ENCODE measurements around the gene DCK. TPM values are rescaled to one million over a fixed set of nuclear protein-coding genes. Genes with fewer than 3 reads are reported as not detected.

The DCK gene
- total RNA-seq, 1 donor from 2014 or later = 15.8 TPM

DNA sequence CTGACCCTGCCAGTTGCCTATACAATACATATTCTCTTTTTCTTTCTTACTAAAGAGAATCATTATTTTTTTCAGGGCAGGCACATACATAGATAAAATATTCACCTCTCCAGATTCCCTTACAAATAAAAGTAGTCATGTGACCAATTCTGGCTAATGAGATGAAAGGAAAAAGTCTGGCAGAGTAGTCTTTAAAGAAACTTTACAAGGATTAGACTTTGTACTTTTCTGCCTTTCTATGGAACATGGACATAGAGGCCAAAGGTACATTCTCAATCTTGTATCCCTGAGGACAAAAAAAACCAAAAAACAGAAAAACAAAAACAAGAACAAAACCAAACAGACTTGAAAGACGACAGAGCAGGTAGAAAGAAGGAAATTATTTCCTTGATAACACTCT, 75.6 kb downstream of the DCK start:
- H3K4me1 Mint-ChIP-seq (ENCODE audit: unreplicated experiment) = peaks cover 2% of the 10 kb centered on the region

DNA sequence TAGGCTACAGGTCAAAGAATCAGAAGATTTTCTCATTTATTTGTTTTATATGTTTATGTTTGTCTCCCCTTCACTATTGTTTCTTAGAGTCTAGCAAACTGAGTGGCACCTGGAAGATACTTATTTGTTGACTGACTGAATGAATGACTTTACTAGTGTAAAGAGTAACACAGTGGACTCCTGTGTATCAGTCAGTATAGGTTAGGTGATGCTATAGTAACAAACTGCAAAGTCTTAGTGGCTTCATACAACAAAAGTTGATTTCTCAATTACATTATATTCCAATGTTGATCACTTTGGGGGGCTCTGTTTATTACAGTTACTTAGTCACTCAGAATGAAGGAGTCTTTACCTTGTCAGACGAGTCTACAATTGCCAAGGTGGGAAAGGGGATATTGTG, 76.6 kb downstream of the DCK start:
- H3K27me3 Mint-ChIP-seq (ENCODE audit: unreplicated experiment) = peaks cover 39% of the 10 kb centered on the region
- TF ChIP-seq, protein P1, sequence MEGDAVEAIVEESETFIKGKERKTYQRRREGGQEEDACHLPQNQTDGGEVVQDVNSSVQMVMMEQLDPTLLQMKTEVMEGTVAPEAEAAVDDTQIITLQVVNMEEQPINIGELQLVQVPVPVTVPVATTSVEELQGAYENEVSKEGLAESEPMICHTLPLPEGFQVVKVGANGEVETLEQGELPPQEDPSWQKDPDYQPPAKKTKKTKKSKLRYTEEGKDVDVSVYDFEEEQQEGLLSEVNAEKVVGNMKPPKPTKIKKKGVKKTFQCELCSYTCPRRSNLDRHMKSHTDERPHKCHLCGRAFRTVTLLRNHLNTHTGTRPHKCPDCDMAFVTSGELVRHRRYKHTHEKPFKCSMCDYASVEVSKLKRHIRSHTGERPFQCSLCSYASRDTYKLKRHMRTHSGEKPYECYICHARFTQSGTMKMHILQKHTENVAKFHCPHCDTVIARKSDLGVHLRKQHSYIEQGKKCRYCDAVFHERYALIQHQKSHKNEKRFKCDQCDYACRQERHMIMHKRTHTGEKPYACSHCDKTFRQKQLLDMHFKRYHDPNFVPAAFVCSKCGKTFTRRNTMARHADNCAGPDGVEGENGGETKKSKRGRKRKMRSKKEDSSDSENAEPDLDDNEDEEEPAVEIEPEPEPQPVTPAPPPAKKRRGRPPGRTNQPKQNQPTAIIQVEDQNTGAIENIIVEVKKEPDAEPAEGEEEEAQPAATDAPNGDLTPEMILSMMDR (IDR thresholded peaks at IDR 0.05) = no peak
- H3K27ac Mint-ChIP-seq (ENCODE audit: unreplicated experiment) = no peak overlapping the region
- DNase-seq (ENCODE audit: extremely low spot score, unreplicated experiment) = no peak
- H3K4me1 Mint-ChIP-seq (ENCODE audit: unreplicated experiment) = peaks cover 12% of the 10 kb centered on the region
- no peaks in the 10 kb centered on the region for H3K36me3 Mint-ChIP-seq (ENCODE audit: unreplicated experiment)
- H3K9me3 Mint-ChIP-seq (ENCODE audit: unreplicated experiment) = no peaks in the 10 kb centered on the region
- H3K4me3 Mint-ChIP-seq (ENCODE audit: unreplicated experiment) = no peak overlapping the region

More for the DNA sequence above, 75.6 kb downstream of the DCK start:
- Mint-ChIP-seq H3K27ac (ENCODE audit: unreplicated experiment) (no peak overlapping the region), H3K36me3 (ENCODE audit: unreplicated experiment) (no peaks in the 10 kb centered on the region), H3K4me3 (ENCODE audit: unreplicated experiment) (no peak overlapping the region), H3K9me3 (ENCODE audit: unreplicated experiment) (no peaks in the 10 kb centered on the region), H3K27me3 (ENCODE audit: unreplicated experiment) (peaks cover 37% of the 10 kb centered on the region)
- no peak for DNase-seq (ENCODE audit: extremely low spot score, unreplicated experiment)
- TF ChIP-seq, protein P1 (IDR thresholded peaks at IDR 0.05) = no peak

DNA sequence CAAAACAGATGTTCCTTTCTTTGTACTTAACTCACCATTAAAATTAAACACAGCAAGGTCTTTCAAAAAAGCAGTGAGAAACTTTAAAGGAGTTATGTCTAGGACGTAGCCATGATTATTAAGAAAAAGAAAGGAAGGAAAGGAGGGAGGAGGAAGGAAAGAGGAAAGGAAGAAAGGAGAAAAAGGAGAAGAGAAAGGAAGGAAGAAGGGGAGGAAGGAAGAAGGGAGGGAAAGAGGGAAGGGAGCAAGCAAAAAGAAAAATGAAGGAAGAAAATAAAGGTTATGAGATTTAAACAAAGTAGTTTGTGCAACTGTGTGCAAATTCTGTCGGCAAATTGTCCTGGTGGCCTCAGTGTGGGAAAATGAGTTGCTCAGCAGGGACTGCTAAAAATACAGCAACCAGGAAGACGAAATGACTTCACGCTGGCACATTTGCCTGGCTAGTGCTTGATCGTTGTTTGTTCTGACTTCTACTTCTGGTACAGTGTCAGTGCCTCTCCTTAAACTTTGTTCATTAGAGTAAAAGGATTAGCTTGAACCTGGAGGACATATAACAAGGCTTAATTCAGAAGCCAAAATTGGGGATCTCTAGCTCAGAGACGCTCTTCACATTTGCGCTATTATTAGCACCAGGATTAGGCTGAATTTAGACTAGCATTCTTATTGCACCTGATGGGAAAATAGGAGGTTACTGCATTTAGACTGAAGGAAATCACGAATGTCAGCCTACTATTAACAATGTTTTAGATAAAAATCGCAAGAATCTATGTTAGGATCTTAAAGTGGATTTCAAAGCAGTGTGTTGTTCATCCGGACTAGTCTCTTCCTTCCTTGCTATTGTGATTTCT, 81.2 kb downstream of the DCK start:
- TF ChIP-seq, protein P1 (IDR thresholded peaks at IDR 0.05) = no peak
- peaks cover 52% of the 10 kb centered on the region for H3K27me3 Mint-ChIP-seq (ENCODE audit: unreplicated experiment)
- no peaks in the 10 kb centered on the region for H3K36me3 Mint-ChIP-seq (ENCODE audit: unreplicated experiment)
- peaks cover 10% of the 10 kb centered on the region for H3K4me1 Mint-ChIP-seq (ENCODE audit: unreplicated experiment)
- no peak for DNase-seq (ENCODE audit: extremely low spot score, unreplicated experiment)
- no peaks in the 10 kb centered on the region for H3K9me3 Mint-ChIP-seq (ENCODE audit: unreplicated experiment)
- no peak overlapping the region for H3K4me3 Mint-ChIP-seq (ENCODE audit: unreplicated experiment)
- no peak overlapping the region for H3K27ac Mint-ChIP-seq (ENCODE audit: unreplicated experiment)

Other genes starting within 250 kb of the DCK start
- 78.7 and 82.5 TPM in 2 replicates for gene GRSF1, start 153.8 kb upstream of the DCK start, total RNA-seq
- gene MOB1B, start 91.3 kb upstream of the DCK start, total RNA-seq = 25.6 and 26.0 TPM in 2 replicates